Activated effector memory CD4-positive, alpha-beta T cell treated with anti-CD3 and anti-CD28 coated beads, Interleukin-2, amount 50 U/mL, for 16 hours (primary cell): ENCODE results near the gene WWOX.
A peak's percentile ranks its signal among the peaks of the same experiment; 100 is the strongest.

Experiments
- DNase-seq: peaks from one replicate; pipeline ENCODE4 v3.0.0-alpha.2; 2020

The WWOX gene

DNA sequence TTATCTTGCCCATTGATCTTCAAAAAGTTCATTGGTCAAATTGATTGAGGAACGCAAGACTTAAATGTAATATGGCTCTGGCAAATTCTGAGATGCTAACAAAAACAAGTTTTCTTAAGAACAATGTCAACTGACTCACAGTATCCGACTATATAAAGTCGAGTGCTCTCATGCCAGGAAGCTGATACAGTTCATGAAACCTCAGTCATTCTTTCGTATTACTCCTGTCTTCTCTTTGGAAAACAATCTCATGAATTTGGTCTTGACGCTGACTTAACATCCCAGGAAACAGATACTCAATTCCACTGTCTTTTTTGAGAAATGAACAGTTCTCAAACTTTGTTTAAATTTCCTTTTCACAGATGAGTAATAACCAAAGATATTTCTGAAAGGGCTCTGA, 796.2 kb downstream of the WWOX start:
- no peak for DNase-seq

DNA sequence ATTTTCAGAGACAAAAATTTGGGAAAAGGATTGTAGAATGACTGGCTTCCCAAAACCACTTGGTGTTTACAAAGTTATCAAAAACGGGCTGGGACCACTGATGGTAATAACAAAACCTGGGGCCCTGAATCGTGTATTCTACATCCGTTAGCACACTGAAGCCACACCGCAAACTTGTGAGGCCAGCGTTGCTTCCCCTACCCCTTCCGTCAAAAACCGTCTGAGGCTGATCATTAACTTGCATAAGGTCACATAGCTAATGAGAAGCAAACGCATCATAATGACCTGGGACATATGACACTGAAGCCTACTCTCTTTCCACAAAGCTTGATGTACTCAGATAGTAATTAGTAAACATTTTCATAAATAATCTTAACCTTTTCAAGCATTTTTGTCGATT, 796.8 kb downstream of the WWOX start:
- peak; percentile 71 for DNase-seq

DNA sequence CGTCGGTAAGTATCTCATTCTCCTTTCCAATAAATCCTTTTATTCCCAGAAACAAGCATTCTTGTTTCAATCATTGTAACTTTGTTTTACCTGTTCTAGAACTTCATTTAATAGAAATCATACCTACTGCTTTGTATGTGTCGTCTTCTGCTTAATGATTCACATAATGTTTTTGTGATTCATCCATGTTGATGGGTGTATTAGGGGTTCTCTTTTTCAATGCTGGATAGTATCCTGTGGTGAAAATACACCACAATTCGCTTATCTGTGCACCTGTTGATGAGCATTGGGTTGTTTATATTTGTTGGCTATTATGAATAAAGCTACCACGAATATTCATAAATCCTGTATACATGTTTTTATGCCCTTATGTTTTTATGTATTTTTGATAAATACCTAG, 797.8 kb downstream of the WWOX start:
- DNase-seq = no peak

DNA sequence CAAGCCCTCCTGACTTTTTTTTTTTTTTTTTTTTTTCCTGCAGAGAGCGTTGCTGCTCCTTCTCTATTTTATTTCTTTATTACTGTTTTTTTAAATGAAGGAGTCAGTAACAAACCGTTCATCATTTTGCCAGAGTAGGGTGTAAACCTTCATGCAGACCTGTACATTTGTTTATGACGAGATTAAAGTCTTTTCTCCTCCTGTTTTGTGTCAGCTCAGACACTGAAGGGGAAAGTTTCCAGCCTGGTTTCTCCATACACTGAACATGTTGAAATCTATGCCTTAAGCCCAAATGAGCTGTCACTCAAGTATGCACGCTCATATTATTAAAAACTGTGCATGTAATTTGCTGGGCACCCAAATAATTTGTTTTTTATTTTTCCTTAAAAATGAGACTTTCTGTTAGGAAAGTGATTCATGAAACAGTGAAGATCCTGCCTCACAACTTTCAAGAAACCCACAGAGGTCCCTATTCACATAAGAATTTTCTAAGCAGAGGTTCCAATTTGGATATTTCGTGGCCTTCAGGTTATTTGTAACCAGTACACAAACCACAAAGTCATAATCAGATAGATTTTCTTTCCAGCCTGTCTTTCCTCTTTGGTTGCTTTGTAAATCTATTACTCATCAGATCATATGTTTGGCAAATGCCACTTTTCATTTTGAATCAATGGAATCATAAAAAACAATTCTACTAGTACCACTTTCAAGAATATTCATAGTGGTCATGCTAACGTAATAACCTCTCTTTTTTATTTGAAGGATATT, 800.8 kb downstream of the WWOX start:
- no peak for DNase-seq

DNA sequence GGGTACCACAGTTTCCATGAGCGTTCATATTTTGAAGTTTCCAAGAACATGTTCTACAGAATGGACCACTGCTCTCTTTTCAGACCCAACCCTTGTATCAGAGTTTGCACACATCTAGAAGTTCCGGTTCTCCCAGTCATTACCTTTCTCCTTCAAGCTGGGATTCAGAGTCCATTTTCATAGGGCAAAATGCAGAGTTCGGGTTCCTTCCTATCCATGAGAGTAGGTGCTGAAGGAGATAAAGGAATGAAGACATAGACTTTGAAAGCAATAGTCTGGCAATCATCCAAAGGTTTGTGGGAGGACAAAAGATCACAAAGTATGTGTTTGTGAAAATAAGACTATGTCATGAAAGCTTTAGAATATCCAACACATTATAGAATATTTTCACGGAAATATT, 801.5 kb downstream of the WWOX start:
- DNase-seq = no peak

DNA sequence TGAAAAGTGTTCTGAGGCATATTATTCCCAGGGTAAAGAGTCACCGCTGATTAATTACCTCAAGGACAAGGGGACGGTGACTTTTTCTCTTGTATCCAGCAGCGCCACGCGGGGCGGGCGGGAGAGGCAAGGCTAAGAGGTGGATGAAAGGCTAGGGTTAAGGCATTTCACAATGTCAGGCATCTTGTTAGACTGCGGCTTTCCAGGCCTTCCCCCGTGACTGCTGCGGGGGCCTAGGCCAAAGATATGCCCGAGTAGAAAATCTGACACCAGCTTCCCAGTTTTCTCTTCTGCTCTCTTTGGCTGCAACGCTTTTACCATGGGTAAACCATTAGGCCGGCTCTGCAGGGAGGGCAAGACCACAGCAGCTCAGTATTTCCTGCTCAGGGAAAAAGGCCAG, 802.9 kb downstream of the WWOX start:
- no peak for DNase-seq

DNA sequence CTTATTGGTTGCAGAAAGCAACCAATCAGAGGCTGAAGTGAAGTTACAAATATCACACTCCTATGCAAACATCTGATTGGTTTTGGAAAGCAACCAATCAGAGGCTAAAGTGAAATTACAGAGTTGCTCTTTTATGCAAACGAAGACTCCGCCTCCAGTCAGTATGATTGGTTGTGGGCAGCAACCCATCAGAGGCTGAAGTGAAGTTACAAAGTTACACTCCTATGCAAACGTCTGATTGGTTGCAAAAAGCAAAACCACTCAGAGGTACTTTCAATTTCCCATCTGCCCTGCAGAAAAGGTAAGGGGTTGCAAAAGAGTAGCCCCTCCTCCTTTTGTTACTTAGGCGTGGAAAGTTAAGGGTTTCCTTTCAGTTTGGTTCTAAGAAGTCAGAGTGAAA, 803.8 kb downstream of the WWOX start:
- DNase-seq = no peak

DNA sequence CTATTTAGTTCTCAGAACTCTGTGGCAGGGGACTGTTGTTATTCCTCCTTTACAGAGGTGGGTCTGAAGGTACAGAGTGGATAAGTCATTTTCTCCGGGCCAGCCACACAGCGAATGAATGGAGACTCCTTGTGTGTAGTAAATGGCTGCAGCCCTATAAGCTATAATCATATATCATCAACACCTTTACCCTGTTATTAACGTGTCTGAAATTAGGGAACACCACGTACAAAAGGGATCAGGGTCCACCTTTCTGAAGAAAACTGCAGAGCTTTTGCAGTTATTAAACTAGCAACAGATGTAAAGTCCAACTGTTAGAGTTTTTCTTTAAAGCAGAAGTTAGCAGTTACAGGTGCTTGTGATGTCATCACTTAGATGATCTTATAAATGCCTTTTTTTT, 804.4 kb downstream of the WWOX start:
- DNase-seq = no peak

DNA sequence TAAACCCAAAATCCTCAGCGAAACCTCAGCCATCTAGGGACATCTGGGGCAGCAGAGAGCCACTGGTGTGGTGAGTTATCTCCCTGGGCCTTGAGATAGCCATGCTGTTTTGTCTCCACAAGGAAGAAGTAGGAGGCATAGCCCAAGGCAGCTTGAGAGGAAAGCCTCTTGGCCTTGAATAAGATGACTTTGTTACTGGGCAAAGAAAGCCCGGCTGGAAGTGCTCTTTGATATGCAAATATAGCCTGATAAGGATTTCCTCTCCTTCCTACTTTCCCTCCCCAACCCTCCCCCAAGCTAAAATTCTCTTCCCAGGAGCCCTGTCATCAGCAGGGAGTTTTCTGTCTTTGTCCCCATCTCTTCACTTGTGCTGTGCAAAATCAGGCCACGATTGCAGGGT, 806.7 kb downstream of the WWOX start:
- DNase-seq = no peak

DNA sequence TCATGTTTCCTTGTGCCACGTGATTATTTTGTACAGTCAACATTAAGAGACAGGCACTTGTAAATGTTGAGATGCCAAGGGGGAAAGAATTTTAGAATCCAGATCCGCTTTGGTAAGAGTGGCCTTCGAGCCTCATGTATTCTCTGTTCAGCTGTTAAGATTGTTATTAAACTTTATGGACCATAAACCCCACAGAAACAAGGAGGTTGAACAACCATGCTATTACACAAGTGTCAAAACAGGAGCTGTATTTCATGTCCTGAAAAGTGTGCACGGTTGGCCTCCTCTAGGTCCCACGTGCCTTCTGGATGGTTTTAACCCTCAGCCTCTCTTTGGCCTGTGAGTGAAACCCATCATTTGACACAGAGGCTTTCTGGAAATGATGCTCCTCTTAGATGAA, 809.8 kb downstream of the WWOX start:
- DNase-seq = no peak

DNA sequence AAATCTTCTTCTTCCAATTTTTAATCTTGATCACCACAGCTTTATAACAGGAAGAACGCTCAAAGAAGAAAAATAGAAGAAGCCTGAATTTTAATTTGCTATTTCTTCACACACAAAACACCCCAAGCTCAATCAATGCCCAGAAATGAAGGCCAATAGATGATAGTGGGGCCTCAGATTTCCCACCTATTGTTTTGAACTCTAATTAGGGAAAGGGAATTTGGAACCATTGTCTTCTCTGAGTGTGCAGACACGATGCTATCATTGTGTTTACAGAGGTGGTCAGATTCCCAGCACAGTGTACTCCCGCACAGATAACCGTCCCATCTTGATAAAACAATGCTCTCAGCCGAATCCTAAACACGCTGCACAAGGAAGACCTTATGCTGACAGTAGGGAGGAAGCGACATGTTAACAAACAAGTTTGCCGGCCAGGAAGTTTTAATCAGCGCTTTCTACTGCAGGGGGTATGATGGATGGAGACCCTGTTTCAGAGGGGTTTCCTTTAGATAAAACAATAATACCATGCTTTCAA, 816.4 kb downstream of the WWOX start:
- DNase-seq = no peak

DNA sequence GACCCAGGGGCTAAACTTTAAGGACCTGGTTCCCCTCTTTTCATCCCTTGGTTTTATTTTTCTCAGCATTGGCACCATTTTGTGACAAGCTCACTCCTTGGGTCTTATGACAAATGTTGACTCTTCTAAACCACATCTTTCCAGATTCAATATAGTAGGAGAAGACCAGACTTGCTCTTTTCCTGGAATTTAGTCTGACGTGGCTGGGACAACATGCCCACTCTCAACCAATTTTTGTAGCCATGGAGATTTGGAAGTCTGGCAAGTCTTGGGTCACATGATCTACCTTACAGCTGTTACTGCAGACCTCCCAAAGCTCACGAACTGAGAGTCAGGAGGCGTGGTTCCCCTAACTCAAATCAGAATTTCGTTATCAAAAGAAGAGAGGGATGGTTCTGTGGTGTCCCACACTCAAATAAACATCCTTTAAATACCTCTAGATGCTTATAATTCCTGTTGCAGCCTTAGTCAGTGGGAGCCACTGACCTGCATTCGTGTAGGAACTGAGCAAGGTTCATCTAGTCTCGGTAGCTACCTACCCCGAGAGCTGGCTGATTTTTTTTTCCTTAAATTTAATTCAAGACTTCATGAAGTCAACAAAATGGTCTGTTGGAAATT, 817.6 kb downstream of the WWOX start:
- DNase-seq = no peak

DNA sequence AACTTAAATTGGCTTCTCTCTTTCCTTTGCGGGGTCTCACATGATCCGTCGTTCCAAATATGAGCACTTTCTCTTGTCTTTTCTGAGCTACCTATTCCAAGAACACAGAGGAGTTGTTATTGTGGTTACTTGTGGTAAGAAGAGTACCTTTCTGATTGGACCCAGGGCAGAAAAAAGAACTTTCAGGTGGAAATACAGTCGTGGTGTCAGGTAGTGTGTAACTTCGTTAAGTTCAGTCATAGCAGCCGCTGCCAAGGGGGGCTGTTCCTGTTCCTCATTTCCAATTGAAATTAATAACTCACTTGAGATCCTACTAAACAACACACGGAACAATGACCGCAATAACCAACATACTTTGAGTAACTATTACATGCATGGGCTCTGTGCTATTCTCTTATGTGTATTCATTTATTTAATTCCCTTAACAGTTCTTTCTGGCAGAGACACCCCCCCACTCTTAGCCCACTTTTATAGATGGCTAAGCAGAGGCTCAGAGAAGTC, 819.4 kb downstream of the WWOX start:
- no peak for DNase-seq

DNA sequence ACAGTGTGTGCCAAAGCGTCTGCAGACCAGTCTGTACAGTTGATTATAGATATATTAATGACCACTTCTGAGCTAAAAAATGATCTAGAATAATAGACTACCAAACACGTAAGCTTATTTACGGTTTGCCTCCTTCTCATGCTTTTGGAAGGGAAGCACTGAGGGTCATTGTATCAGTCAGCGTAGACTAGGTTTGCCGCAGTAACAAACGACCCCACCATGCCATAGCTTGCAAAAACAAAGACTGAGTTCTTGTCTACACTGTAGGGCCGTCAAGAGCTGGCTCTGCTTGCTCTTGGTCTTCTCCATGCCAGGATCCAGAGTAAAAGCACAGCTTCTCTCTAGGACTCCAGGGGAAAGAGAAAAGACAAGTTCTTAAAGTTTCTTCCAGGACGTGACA, 820.4 kb downstream of the WWOX start:
- DNase-seq = no peak

DNA sequence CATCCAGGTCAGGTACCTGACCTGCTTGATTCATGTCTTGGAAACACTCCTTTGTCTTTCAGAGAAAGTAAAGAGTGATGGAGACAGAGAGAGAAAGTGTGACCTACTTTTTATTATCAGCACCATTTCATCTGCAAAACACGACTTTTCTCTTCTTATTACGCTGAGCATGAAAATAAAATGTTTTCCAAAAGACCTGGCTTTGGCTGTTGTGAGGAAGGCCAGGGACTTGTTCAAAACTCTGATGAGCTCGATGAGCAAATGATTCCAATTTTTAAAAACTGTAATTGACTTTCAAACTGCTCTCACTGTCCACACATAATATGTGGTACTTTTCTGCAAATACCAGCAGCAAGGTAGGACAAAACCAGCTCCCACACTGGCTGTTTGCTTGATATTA, 821.2 kb downstream of the WWOX start:
- DNase-seq = no peak

DNA sequence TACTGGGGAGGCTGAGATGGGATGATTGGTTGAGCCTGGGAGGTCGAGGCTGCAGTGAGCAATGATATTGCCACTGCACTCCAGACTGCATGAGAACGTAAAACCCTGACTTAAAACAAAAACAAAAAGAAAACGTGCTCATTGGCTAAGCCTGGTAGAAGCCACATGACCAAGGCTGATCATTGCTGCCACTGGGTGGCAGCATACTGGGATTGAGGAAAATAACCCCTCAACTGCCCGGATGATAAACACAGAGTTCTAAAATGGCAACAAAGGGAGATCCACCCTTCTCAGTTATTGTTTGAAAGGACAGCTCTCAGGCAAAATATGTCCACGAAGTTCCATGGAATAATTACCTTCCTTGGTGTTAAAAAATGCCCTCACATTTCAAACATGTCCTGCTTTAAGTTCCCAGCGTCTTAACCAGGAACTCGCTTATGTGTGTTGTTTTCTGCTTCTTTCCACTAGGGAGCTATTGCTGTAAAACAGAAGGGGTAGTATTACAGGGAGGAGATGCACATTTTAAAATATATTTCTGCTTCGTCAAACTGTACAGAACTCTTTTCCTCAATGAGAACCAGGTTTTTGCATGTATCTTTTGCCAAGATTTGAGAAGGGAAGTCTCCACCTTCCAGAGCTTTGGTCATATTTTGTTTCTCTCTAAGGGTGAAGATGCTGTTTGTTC, 825.8 kb downstream of the WWOX start:
- DNase-seq = peak; percentile 72

DNA sequence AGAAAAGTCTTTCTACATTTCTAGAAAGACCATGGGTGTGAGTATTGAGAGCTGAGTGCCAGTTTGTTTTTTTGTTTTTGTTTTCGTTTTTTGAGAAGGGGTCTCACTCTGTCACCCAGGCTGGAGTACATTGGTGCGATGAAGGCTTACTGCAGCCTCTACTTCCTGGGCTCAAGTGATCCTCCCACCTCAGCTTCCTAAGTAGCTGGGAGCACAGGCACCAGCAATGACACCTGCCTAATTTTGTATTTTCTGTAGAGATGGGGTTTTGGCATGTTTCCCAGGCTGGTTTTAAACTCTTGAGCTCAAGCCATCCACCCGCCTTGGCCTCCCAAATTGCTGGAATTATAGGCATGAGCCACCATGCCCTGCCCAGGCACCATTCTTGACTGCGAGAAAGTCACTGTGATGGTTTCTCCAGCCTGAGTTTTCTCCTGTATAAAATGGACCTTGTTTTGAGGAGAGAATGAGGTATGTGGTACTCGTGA, 827.3 kb downstream of the WWOX start:
- DNase-seq = no peak

DNA sequence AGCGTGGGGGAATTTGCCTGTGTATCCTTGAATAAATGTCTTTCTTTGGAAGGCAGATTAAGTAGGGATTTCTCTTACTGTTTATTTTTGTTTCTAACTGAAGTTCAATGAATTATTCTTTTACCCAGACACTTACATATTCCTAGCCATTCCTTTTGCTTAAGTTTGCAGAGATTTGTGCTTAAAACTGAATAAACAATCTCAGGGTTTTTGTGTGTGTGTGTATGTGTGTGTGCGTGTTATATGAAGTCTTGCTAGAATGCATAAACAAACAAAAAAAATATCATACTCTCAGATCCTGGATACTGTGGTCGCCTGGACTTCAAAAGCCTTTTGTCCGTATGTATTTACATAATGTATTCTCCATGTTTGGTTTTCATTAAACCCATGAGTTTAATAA, 828.3 kb downstream of the WWOX start:
- DNase-seq = no peak

DNA sequence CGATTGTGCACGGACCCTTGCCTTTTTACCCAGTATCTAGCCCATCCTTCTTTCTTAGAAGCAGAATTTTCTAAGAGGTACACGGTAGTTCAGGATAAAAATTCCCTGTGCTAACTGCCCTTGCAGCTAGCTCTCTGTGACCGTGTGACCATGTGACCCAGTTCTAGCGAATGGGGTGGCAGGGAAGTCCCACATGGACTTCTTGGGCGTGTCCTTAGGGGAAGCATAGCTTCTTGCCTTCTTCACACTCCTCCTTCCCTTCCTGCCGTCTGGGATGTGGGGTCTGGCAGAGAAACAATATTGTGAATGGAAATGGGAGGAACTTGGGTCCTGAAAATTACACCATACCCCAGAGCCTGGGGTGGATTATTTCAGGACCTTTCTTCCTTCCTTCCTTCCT, 830.4 kb downstream of the WWOX start:
- DNase-seq = no peak

DNA sequence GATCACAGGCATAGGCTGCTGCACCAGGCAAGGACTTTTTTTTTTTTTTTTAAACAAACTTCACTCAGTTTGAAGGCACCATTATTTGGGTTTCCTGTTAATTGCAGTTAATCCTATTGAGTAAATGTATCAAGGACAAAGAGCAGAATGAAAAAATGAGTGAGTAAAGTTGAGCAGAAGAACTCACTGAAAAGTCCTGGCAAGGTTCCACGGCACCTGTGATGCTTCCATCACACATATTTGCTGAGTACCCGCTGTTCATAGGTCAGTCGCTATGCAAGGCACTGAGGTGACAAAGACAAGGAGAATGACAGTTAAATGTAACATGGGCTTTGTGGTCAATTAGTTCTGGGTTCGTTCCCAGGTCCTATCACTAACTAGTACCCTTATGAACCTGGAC, 831.1 kb downstream of the WWOX start:
- DNase-seq = no peak

DNA sequence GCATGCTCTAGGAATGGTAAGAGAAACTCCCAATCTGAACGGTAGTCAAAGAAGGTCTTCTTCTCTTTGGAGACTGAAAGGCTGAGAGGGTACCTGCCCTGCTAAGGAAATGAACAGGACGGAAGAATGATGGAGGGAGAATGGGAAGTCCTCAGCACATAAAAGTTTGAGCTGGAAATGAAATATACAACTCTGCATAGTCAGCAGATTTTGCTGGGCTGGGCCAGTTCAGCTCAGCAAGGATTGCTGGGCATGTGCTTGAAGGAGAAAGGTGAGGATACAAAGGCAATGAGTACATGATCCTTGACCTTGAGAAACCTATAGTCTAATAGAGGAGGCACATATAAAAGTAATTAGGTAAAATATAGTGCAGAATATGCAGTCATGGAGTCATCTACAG, 831.8 kb downstream of the WWOX start:
- DNase-seq = no peak

DNA sequence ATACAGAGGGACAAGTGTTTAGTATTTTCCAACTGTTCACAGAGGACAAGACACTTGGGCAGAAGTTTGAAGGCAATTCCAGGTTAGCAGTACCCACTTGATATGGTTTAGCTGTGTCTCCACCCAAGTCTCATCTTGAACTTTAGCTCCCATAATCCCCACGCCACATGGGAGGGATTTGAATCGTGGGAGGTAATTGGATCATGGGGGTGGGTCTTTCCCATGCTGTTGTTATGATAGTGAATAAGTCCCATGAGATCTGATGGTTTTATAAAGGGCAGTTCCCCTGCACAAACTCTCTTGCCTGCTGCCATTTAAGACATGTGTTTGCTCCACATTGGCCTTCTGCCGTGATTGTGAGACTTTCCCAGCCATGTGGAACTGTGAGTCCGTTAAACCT, 832.2 kb downstream of the WWOX start:
- no peak for DNase-seq

DNA sequence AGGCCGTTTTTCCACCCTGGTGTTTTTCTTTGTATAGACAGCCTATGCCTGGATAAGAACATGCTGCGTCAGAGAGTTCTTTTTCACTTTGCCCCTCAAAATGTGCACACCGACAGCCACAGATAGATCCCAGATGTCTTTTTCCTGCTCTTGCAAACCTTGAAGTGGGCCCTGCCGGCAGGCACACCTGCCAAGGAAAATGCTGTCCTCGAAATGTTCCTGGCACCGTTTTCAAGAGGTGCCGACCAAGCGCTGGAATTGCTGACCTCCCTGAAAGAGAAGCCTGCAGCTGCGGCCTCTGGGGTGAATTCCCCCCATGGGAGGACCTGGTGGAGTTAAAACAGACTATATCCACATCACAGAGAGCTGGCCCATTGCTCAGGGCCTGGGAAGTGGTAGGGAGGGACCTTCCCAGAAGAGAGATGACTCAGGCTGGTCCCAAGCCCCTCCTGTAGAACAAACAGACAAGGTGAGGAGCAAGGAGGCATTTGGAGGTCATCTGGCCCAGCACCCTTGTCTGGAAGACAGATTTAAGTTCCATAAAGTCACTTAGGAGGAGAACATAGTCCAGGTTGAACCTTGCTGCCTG, 833.0 kb downstream of the WWOX start:
- DNase-seq = no peak
